Lung (tissue), 12 donors: Measurements from ENCODE around the gene PTPRN2. TPM values are rescaled to one million over a fixed set of nuclear protein-coding genes. Genes with fewer than 3 reads are reported as not detected.

Source experiments
- ATAC-seq: fragments of 200-7000 bp; cut with Tn5 transposase; one replicate; pipeline ENCODE4 v1.9.1; 2020; ENCODE audit warnings: moderate number of reproducible peaks; ENCODE audit not compliant: insufficient read depth, low FRiP score
- DNase-seq, 3 donors: peaks; one replicate each; pipeline ENCODE4 v3.0.0-alpha.2; 2013 to 2017
- H3K27ac ChIP-seq, 2 donors: one replicate each; pipeline ENCODE4 v1.5.1; 2013; ENCODE audit warnings: mild to moderate bottlenecking in 2 of 2, moderate library complexity in 2 of 2, control low read depth in 1 of 2, inconsistent platforms in 1 of 2, low read depth in 1 of 2, low read length in 1 of 2
- H3K27me3 ChIP-seq, 3 donors: one replicate each; pipeline ENCODE4 v1.5.1; 2013; ENCODE audit warnings: low read length in 2 of 3; ENCODE audit not compliant: control insufficient read depth in 3 of 3, insufficient read depth in 3 of 3
- H3K36me3 ChIP-seq, 4 donors: one replicate each; pipeline ENCODE4 v1.5.1; 2013; ENCODE audit warnings: low read length in 4 of 4, mild to moderate bottlenecking in 1 of 4, moderate library complexity in 1 of 4; ENCODE audit not compliant: control insufficient read depth in 4 of 4, insufficient read depth in 4 of 4
- H3K4me1 ChIP-seq, 5 donors: one replicate each; pipeline ENCODE4 v1.5.1; 2013; ENCODE audit warnings: low read length in 5 of 5, mild to moderate bottlenecking in 2 of 5, moderate library complexity in 1 of 5; ENCODE audit not compliant: control insufficient read depth in 5 of 5, insufficient read depth in 5 of 5
- H3K4me3 ChIP-seq: one replicate; pipeline ENCODE4 v1.5.1; 2013; ENCODE audit warnings: mild to moderate bottlenecking, control low read depth, moderate library complexity
- H3K9ac ChIP-seq, 2 donors: one replicate each; pipeline ENCODE4 v1.5.1; 2013; ENCODE audit warnings: low read length in 2 of 2, control low read depth in 1 of 2; ENCODE audit not compliant: insufficient read depth in 1 of 2
- H3K9me3 ChIP-seq, 4 donors: one replicate each; pipeline ENCODE4 v1.5.1; 2013; ENCODE audit warnings: low read length in 3 of 4, mild to moderate bottlenecking in 1 of 4, moderate library complexity in 1 of 4; ENCODE audit not compliant: control insufficient read depth in 4 of 4, insufficient read depth in 3 of 4
- CTCF ChIP-seq: IDR thresholded peaks from 2 replicates; pipeline ENCODE4 v1.5.1; 2012; ENCODE audit warnings: mild to moderate bottlenecking; ENCODE audit errors: control extremely low read depth, extremely low read depth
- WGBS, 2 donors: extraction: QIAGEN DNeasy Blood & Tissue Kit; methylation state at CpG; one replicate each; pipeline ENCODE4 v1.1.7; 2013; 5-methylcytosine and 5-hydroxymethylcytosine counted together
- polyA plus RNA-seq, 2 donors: library from polyadenylated mRNA; stranded (reverse); fragments of 200-250 nt; gene quantifications; one replicate each; pipeline ENCODE4 v1.2.1, GENCODE V29; 2013
- total RNA-seq, 2 donors: library from RNA; depleted of rRNA in 1 of 2; stranded (reverse); fragments of >200 nt in 1 of 2; gene quantifications; one replicate each; pipeline ENCODE4 v1.2.1, GENCODE V29; 2014 to 2021
- donor health status: control.
- donor health status: control.
- donor health status: Bipolar disorder and iron deficiency.
- donor health status: healthy.
- donor health status: DM: yes; HTN: yes; CAD: no.

PTPRN2 gene
- total and polyA plus RNA-seq, 4 donors, result 2.1 to 7.4 (median 4.4) TPM

DNA sequence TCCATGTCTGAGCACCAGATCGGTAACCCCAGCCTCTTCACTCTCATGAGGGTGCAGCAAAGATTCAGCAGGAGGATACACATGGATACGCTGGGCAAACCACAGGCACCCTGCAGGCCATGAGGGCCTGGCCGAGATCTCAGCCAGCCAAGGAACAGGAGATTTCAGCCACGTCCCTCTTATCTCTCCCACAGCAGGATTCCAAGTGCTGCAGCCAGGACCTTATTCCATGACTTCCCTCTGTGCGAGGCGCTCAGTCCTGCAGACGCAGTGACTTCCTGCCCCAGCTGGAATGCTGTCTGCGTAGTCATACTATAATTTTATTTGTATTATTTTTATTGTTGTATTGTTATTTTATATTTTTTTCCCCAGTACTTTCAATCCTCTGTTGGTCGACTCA is 66.8 kb downstream of the PTPRN2 start:
- no peaks in the 10 kb centered on the region for H3K27me3 ChIP-seq

DNA sequence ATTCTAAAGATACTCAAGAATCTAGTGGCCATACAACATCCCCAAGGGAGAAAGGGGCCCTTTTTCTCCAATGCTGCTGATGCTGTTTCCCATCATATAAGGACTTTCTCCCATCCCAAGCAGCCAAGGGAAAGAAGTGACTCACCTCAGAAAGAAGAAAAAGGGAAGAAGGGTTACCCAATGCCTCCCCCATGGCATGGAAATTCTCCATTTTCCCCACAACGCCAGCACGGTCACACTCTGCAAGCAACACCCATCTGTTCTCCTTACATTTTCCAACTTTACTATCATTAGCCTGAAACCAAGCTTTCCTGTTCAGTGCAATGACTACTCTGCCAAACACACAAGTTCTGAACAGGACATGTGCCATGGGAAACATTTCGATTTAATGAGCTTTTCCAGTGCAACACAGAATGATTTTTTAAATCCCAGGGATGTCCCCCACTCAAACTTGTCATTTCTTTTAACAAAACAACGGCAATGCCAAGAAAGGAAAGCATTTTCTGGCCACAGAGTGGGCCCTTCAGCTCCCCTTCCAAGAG is 67.9 kb downstream of the PTPRN2 start:
- Histone ChIP-seq H3K4me3 (no peak overlapping the region), H3K4me1 (peaks cover 0 to 7% (median 0%) of the 10 kb centered on the region in 5 donors), H3K9ac (no peak overlapping the region), H3K27me3 (no peaks in the 10 kb centered on the region), H3K9me3 (peaks cover 0 to 4% (median 0%) of the 10 kb centered on the region in 4 donors), H3K36me3 (no peaks in the 10 kb centered on the region), H3K27ac (no peak overlapping the region)
- TF ChIP-seq CTCF, result no peak
- 76 to 83% methylated on average over 4 of the region's 4 CpGs for WGBS, 2 donors
- no peak for ATAC-seq
- DNase-seq, result no peak

More for the DNA sequence above, 66.8 kb downstream of the PTPRN2 start:
- DNase-seq (no peak), ATAC-seq (no peak)
- H3K27ac ChIP-seq, result no peak overlapping the region
- TF ChIP-seq CTCF, result no peak
- no peak overlapping the region for H3K9ac ChIP-seq
- H3K9me3 ChIP-seq, result peaks cover 0 to 4% (median 0%) of the 10 kb centered on the region in 4 donors
- H3K36me3 ChIP-seq, result no peaks in the 10 kb centered on the region
- H3K4me3 ChIP-seq, result no peak overlapping the region
- 73 to 81% methylated on average over 9 of the region's 9 CpGs for WGBS, 2 donors
- H3K4me1 ChIP-seq, result peaks cover 0 to 7% (median 0%) of the 10 kb centered on the region in 5 donors

- Histone ChIP-seq H3K4me3 (no peak overlapping the region), H3K36me3 (no peaks in the 10 kb centered on the region), H3K27ac (no peak overlapping the region), H3K4me1 (peaks cover 0 to 7% (median 0%) of the 10 kb centered on the region in 5 donors), H3K27me3 (no peaks in the 10 kb centered on the region), H3K9me3 (peaks cover 0 to 4% (median 0%) of the 10 kb centered on the region in 4 donors), H3K9ac (no peak overlapping the region)
- no peak for ATAC-seq
- 76 to 87% methylated on average over 7 of the region's 7 CpGs for WGBS, 2 donors
- DNase-seq, result peak in 1 of 3 donors; percentile 55
- no peak for TF ChIP-seq CTCF
Observed at GRCh38 chr7:158518980-158519632, 68.5 kb downstream of the PTPRN2 start.
